ENCODE data around the gene TCP11.

The TCP11 gene

DNA sequence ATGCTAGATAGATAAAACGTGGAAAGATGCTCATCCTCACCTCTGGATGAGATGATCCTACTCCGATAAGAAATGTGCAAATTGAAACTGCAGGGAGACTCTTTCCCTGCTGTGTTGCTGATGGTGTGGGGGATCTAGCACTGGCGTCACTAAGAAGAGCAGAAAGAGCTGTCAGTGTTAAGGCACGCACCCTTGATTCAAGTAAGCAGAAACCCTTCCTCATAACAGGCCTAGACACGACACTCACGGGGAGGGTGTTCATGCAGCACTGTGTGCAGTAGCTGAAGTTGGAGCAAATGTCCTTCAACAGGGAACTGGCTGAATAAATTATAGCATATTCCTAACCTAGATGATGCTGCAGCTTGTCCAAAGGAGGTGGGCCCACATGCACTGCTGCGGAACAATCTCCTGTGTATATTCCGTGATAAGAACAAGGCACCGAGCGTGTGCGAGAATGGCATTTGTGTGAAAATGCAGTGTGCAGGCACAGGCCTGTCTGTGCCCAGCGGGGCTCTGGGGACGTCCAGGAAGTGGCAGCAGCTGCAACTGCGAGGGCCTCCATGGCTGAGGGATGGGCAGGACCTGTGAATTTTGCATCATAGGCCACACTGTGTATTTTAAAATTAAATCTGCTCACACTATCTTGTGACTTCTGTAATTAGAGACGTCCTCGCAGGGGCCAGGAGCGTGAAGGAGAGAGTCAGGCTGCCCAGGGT, 64.0 kb downstream of the TCP11 start:
- Histone ChIP-seq H3K4ac (ENCODE audit: low read depth, low read length) (no peak overlapping the region), H2BK5ac (ENCODE audit: low read length) (no peak overlapping the region), H3K9ac (ENCODE audit: low read length) (no peak overlapping the region), H3K79me2 (ENCODE audit: control insufficient read depth, insufficient read depth, low read length) (no peaks in the 10 kb centered on the region), H2AK5ac (ENCODE audit: low read length) (no peak overlapping the region), H2BK15ac (replicated peaks; ENCODE audit: low read depth) (no peak overlapping the region), H3K4me3 (ENCODE audit: low read length) (no peak overlapping the region), H3K4me2 (ENCODE audit: low read length) (no peak overlapping the region), H3K36me3 (ENCODE audit: control insufficient read depth, insufficient read depth, low read length) (no peaks in the 10 kb centered on the region), H4K8ac (ENCODE audit: low read depth, low read length) (no peak overlapping the region), H3K27me3 (ENCODE audit: insufficient read depth, low read length, poor library complexity) (no peaks in the 10 kb centered on the region), H3K27ac (ENCODE audit: low read depth, low read length) (no peak overlapping the region), H3K4me1 (ENCODE audit: control insufficient read depth, low read depth, low read length) (peaks cover 12% of the 10 kb centered on the region), H3K56ac (ENCODE audit: low read length) (no peak overlapping the region), H4K5ac (ENCODE audit: low read length) (no peak overlapping the region), H3K18ac (ENCODE audit: low read length) (no peak overlapping the region), H2BK120ac (ENCODE audit: low read depth, low read length) (no peak overlapping the region), H3K23ac (ENCODE audit: low read length) (no peak overlapping the region), H3K79me1 (ENCODE audit: low read length) (no peaks in the 10 kb centered on the region)
- no CpG with 5 or more reads among the region's 17 CpGs for WGBS (ENCODE audit: extremely low coverage, insufficient coverage, low lambda C conversion rate)
- peak; percentile 39 for DNase-seq

DNA sequence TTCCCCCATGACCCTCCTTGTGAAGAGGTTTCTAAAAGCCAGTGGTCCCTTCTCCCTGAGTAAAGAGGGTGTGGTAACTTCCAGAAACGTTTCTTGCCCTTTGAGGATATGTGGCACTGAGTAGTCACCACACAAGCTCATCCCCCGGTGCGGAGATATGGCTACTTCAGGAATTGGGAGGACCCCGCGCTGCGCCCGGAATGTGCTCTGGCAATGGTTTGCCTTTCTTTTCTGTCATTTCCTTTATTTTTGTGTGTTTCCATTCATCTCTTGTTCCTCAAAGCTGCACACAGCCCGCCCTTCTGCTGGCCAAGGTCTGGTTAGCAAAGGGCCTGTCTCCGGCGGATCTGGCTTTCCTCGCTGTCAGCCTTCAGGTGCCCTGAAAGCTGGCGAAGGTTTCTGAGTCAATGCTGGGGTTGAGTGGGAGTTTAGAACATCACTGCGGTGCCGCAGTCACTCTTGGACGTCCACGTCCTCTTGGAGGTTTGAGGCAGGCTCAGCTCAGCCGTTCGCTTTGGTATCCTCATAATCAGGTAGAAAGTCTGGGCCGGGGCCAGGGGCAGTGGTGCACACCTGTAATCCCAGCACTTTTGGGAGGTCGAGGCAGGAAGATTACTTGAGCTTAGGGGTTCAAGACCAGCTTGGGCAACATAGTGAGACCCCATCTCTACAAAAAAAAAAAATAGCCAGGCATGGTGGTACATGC, 67.2 kb downstream of the TCP11 start:
- DNase-seq: no peak
- Histone ChIP-seq H3K4me1 (ENCODE audit: control insufficient read depth, low read depth, low read length) (peaks cover 20% of the 10 kb centered on the region), H3K79me2 (ENCODE audit: control insufficient read depth, insufficient read depth, low read length) (no peaks in the 10 kb centered on the region), H4K8ac (ENCODE audit: low read depth, low read length) (no peak overlapping the region), H3K9ac (ENCODE audit: low read length) (no peak overlapping the region), H3K27ac (ENCODE audit: low read depth, low read length) (no peak overlapping the region), H2BK5ac (ENCODE audit: low read length) (no peak overlapping the region), H3K4me3 (ENCODE audit: low read length) (no peak overlapping the region), H2AK5ac (ENCODE audit: low read length) (no peak overlapping the region), H3K79me1 (ENCODE audit: low read length) (no peaks in the 10 kb centered on the region), H3K36me3 (ENCODE audit: control insufficient read depth, insufficient read depth, low read length) (no peaks in the 10 kb centered on the region), H3K56ac (ENCODE audit: low read length) (no peak overlapping the region), H2BK120ac (ENCODE audit: low read depth, low read length) (no peak overlapping the region), H3K4ac (ENCODE audit: low read depth, low read length) (no peak overlapping the region), H3K23ac (ENCODE audit: low read length) (no peak overlapping the region), H3K4me2 (ENCODE audit: low read length) (no peak overlapping the region), H3K18ac (ENCODE audit: low read length) (no peak overlapping the region), H4K5ac (ENCODE audit: low read length) (no peak overlapping the region), H2BK15ac (replicated peaks; ENCODE audit: low read depth) (no peak overlapping the region), H3K27me3 (ENCODE audit: insufficient read depth, low read length, poor library complexity) (no peaks in the 10 kb centered on the region)
- no CpG with 5 or more reads among the region's 20 CpGs for WGBS (ENCODE audit: extremely low coverage, insufficient coverage, low lambda C conversion rate)

DNA sequence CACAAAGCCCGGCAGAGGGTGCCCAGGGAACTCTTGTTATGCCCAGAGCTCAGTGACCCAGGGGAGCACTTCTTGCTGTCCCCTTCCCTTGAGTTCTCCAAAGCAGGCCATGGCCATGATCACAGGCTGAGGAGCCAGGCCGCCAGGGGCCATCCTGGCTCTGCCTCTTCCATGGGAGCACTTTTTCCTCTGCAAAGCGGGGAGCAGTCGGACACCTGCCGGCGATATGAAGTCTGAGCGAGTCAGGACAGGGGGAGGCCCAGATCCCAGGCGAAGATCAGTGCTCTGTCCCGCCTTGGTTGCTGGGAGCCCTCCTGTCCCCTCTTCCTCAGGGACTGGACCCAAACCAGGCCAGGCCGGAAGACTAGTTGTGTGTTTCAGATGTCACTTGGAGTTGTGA, 67.9 kb downstream of the TCP11 start:
- H3K23ac ChIP-seq (ENCODE audit: low read length): no peak overlapping the region
- H3K18ac ChIP-seq (ENCODE audit: low read length): no peak overlapping the region
- H3K36me3 ChIP-seq (ENCODE audit: control insufficient read depth, insufficient read depth, low read length): no peaks in the 10 kb centered on the region
- H2BK120ac ChIP-seq (ENCODE audit: low read depth, low read length): no peak overlapping the region
- H4K8ac ChIP-seq (ENCODE audit: low read depth, low read length): no peak overlapping the region
- peak overlapping the region; percentile 31 for H3K27ac ChIP-seq (ENCODE audit: low read depth, low read length)
- no peak overlapping the region for H3K56ac ChIP-seq (ENCODE audit: low read length)
- H2BK15ac ChIP-seq (replicated peaks; ENCODE audit: low read depth): no peak overlapping the region
- no peak overlapping the region for H2AK5ac ChIP-seq (ENCODE audit: low read length)
- peak overlapping the region; percentile 57 for H2BK5ac ChIP-seq (ENCODE audit: low read length)
- H3K4ac ChIP-seq (ENCODE audit: low read depth, low read length): no peak overlapping the region
- H3K4me1 ChIP-seq (ENCODE audit: control insufficient read depth, low read depth, low read length): peaks cover 25% of the 10 kb centered on the region
- no peak overlapping the region for H3K9ac ChIP-seq (ENCODE audit: low read length)
- H3K4me2 ChIP-seq (ENCODE audit: low read length): no peak overlapping the region
- no peaks in the 10 kb centered on the region for H3K79me2 ChIP-seq (ENCODE audit: control insufficient read depth, insufficient read depth, low read length)
- no peak overlapping the region for H3K4me3 ChIP-seq (ENCODE audit: low read length)
- H3K79me1 ChIP-seq (ENCODE audit: low read length): no peaks in the 10 kb centered on the region
- H4K5ac ChIP-seq (ENCODE audit: low read length): no peak overlapping the region
- no CpG with 5 or more reads among the region's 10 CpGs for WGBS (ENCODE audit: extremely low coverage, insufficient coverage, low lambda C conversion rate)
- DNase-seq: no peak
- no peaks in the 10 kb centered on the region for H3K27me3 ChIP-seq (ENCODE audit: insufficient read depth, low read length, poor library complexity)

DNA sequence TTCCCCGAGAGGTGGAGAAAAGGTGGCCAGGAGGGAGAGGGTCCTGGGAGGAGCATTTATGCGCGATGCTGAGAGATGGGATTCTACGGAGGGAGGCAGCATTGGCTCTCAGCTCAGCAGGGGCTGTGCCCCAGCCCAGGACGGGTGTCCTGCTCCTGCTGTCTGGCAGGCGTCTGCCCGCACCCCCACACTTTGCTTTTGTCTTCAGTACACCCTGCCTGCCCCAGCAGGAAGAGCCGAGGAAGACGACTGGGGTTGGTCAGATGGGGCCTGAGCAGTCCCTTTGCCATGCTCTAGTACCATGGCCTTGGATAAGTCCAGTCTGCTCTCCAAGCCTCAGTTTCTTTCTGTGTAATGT, 68.5 kb downstream of the TCP11 start:
- Histone ChIP-seq H4K5ac (ENCODE audit: low read length) (no peak overlapping the region), H3K27me3 (ENCODE audit: insufficient read depth, low read length, poor library complexity) (no peaks in the 10 kb centered on the region), H3K4ac (ENCODE audit: low read depth, low read length) (no peak overlapping the region)

DNA sequence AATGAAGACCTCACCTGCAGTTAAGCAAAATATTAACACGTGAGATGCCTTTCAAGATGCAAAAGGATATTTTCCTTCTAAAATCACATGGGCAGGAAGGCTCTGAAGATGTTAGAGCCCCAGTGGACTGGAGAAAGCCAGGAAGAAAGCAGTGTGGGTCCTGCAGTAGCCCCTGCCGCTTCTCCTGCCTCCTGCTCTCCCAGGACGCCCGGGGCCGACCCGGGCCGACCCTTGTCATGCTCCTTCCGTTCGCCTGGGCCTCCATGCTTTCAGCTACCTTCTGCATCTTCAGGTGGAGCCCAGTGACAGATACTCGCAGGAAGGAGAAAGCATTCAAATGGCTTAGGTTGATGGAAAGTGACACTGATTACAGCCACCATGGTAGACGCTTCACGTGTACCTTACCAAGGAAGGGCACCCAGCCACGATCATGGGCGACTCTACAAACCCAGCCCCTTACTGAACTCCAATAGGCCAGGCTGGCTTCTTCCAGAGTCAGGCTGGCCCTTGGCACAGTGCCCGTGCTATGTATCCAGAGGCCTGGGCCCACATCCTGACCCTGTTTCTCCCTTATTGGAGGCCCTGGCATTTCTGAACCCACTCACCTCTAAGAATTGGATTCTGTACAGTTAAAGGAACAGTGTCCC, 69.0 kb downstream of the TCP11 start:
- Histone ChIP-seq H3K9ac (ENCODE audit: low read length) (no peak overlapping the region), H3K56ac (ENCODE audit: low read length) (no peak overlapping the region)
- no CpG with 5 or more reads among the region's 15 CpGs for WGBS (ENCODE audit: extremely low coverage, insufficient coverage, low lambda C conversion rate)

More for the DNA sequence above, 68.5 kb downstream of the TCP11 start:
- Histone ChIP-seq H3K56ac (ENCODE audit: low read length) (no peak overlapping the region), H3K27ac (ENCODE audit: low read depth, low read length) (no peak overlapping the region), H3K79me1 (ENCODE audit: low read length) (no peaks in the 10 kb centered on the region), H3K79me2 (ENCODE audit: control insufficient read depth, insufficient read depth, low read length) (no peaks in the 10 kb centered on the region), H3K4me1 (ENCODE audit: control insufficient read depth, low read depth, low read length) (peaks cover 26% of the 10 kb centered on the region), H2BK15ac (replicated peaks; ENCODE audit: low read depth) (no peak overlapping the region), H4K8ac (ENCODE audit: low read depth, low read length) (no peak overlapping the region), H3K36me3 (ENCODE audit: control insufficient read depth, insufficient read depth, low read length) (no peaks in the 10 kb centered on the region), H2AK5ac (ENCODE audit: low read length) (no peak overlapping the region), H3K23ac (ENCODE audit: low read length) (no peak overlapping the region), H2BK5ac (ENCODE audit: low read length) (no peak overlapping the region), H3K18ac (ENCODE audit: low read length) (no peak overlapping the region), H3K4me3 (ENCODE audit: low read length) (no peak overlapping the region), H3K4me2 (ENCODE audit: low read length) (no peak overlapping the region), H2BK120ac (ENCODE audit: low read depth, low read length) (no peak overlapping the region), H3K9ac (ENCODE audit: low read length) (no peak overlapping the region)
- no CpG with 5 or more reads among the region's 9 CpGs for WGBS (ENCODE audit: extremely low coverage, insufficient coverage, low lambda C conversion rate)
- no peak for DNase-seq

More for the DNA sequence above, 69.0 kb downstream of the TCP11 start:
- no peaks in the 10 kb centered on the region for H3K36me3 ChIP-seq (ENCODE audit: control insufficient read depth, insufficient read depth, low read length)
- H3K18ac ChIP-seq (ENCODE audit: low read length): no peak overlapping the region
- no peak overlapping the region for H2AK5ac ChIP-seq (ENCODE audit: low read length)
- H3K79me1 ChIP-seq (ENCODE audit: low read length): no peaks in the 10 kb centered on the region
- H2BK15ac ChIP-seq (replicated peaks; ENCODE audit: low read depth): no peak overlapping the region
- no peaks in the 10 kb centered on the region for H3K79me2 ChIP-seq (ENCODE audit: control insufficient read depth, insufficient read depth, low read length)
- H3K4me2 ChIP-seq (ENCODE audit: low read length): no peak overlapping the region
- no peak overlapping the region for H3K4me3 ChIP-seq (ENCODE audit: low read length)
- DNase-seq: no peak
- H3K23ac ChIP-seq (ENCODE audit: low read length): no peak overlapping the region
- H3K27ac ChIP-seq (ENCODE audit: low read depth, low read length): no peak overlapping the region
- H3K27me3 ChIP-seq (ENCODE audit: insufficient read depth, low read length, poor library complexity): no peaks in the 10 kb centered on the region
- H2BK120ac ChIP-seq (ENCODE audit: low read depth, low read length): no peak overlapping the region
- no peak overlapping the region for H4K8ac ChIP-seq (ENCODE audit: low read depth, low read length)
- H3K4ac ChIP-seq (ENCODE audit: low read depth, low read length): no peak overlapping the region
- no peak overlapping the region for H2BK5ac ChIP-seq (ENCODE audit: low read length)
- H3K4me1 ChIP-seq (ENCODE audit: control insufficient read depth, low read depth, low read length): peaks cover 26% of the 10 kb centered on the region
- no peak overlapping the region for H4K5ac ChIP-seq (ENCODE audit: low read length)

Data from mesendoderm (in vitro differentiated cells).